ENCODE data around the gene PCNX3.
A peak's percentile ranks its signal among the peaks of the same experiment; 100 is the strongest.

Gene PCNX3

GRCh38 chr11:65574811-65575567 lies 40.6 kb upstream of the PCNX3 start:
- Histone ChIP-seq H3K4me1 (ENCODE audit: control insufficient read depth, insufficient read depth, low read length) (peaks cover 12% of the 10 kb centered on the region), H3K27ac (ENCODE audit: low read length) (no peak overlapping the region), H3K36me3 (ENCODE audit: control insufficient read depth, insufficient read depth, low read length) (peaks cover under 1% of the 10 kb centered on the region), H3K9me3 (ENCODE audit: control insufficient read depth, insufficient read depth, low read length) (no peaks in the 10 kb centered on the region), H3K27me3 (ENCODE audit: control insufficient read depth, insufficient read depth, low read length) (peaks cover 7% of the 10 kb centered on the region), H3K4me3 (ENCODE audit: low read length) (peak overlapping the region; percentile 43; the same call in 1 of the 2 replicates)
- WGBS (ENCODE audit: insufficient coverage, insufficient read length), result no CpG with 5 or more reads among the region's 28 CpGs
- no peak for DNase-seq (ENCODE audit: low read depth, low spot score)

DNA sequence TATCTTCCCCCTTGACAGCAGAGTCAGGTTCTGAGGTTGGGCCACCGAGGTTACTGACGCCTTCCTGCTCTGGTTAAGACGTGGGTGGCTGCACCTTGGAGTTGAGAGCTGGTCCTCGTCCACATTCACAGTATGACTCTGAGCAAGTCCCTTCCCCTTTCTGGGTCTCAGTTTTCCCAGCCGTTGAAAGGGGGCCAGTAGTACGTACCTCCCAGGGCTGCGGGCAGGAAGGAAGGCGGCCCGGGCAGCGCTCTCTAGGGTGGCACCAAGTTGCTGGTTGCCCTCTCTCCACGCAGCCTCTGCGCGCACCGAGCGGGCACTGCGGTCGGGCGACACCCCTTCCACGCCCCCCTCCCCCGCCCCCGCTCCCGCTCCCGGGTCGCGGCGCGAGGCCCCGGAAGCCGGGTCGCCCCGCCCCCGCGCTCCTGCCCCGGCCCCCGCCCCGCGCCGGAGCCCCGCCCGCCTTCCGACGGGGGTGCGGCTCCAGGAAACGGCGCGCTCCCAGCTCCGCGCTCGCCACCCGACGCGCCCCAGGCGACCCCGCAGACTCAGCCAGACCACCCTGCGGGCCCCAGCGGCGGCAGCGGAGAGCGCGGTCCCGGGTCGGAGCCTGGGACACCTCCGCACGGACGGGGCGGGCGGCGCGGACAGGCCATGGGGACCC lies 39.9 kb upstream of the PCNX3 start, which contains the start of gene EHBP1L1:
Gene EHBP1L1, plus strand, starts transcription at position 486 of the 664 bp plus-strand sequence. CDS start 250 bp downstream, outside the sequence.
- DNase-seq (ENCODE audit: low read depth, low spot score), result no peak
- H3K9me3 ChIP-seq (ENCODE audit: control insufficient read depth, insufficient read depth, low read length), result no peaks in the 10 kb centered on the region
- H3K27me3 ChIP-seq (ENCODE audit: control insufficient read depth, insufficient read depth, low read length), result peaks cover 7% of the 10 kb centered on the region
- peaks cover 12% of the 10 kb centered on the region for H3K4me1 ChIP-seq (ENCODE audit: control insufficient read depth, insufficient read depth, low read length)
- WGBS (ENCODE audit: insufficient coverage, insufficient read length), result no CpG with 5 or more reads among the region's 69 CpGs
- peaks cover 3% of the 10 kb centered on the region for H3K36me3 ChIP-seq (ENCODE audit: control insufficient read depth, insufficient read depth, low read length)
- no peak within 1 kb of the TSS for H3K27ac ChIP-seq (ENCODE audit: low read length)
- peak within 1 kb of the TSS; percentile 44; the same call in 1 of the 2 replicates for H3K4me3 ChIP-seq (ENCODE audit: low read length)

DNA sequence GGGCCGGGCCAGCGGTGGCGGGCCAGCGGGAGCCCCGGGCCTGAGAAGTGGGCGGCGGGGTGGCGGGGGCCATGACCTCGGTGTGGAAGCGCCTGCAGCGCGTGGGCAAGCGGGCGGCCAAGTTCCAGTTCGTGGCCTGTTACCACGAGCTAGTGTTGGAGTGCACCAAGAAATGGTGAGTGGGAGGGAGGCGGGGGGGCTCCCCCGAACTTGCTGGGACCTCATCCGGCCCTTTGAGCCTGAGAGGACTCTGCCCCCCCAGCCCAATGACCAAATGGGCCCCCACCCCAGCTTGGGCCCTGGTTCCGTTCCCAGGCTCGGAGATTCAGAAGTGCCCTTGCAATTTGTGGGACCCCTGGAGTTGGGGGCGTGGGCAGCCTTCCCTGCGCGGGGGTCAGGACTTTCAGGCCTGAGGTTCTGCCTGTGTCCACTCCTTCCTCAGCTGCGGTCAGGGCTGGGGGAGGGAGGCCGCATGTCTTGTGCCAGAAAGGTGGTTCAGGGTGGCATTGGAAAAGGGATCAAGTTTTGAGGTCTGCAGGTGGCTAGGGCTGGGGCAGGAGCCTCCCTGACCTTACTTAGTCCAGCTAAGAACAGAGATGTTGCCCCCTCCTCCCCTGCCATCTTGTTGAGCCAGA lies 39.2 kb upstream of the PCNX3 start:
- Histone ChIP-seq H3K4me1 (ENCODE audit: control insufficient read depth, insufficient read depth, low read length) (peaks cover 9% of the 10 kb centered on the region), H3K27ac (ENCODE audit: low read length) (no peak overlapping the region), H3K27me3 (ENCODE audit: control insufficient read depth, insufficient read depth, low read length) (peaks cover 7% of the 10 kb centered on the region), H3K4me3 (ENCODE audit: low read length) (peak overlapping the region; percentile 44; the same call in 1 of the 2 replicates), H3K9me3 (ENCODE audit: control insufficient read depth, insufficient read depth, low read length) (no peaks in the 10 kb centered on the region), H3K36me3 (ENCODE audit: control insufficient read depth, insufficient read depth, low read length) (peaks cover 3% of the 10 kb centered on the region)
- no CpG with 5 or more reads among the region's 26 CpGs for WGBS (ENCODE audit: insufficient coverage, insufficient read length)
- DNase-seq (ENCODE audit: low read depth, low spot score), result no peak

DNA sequence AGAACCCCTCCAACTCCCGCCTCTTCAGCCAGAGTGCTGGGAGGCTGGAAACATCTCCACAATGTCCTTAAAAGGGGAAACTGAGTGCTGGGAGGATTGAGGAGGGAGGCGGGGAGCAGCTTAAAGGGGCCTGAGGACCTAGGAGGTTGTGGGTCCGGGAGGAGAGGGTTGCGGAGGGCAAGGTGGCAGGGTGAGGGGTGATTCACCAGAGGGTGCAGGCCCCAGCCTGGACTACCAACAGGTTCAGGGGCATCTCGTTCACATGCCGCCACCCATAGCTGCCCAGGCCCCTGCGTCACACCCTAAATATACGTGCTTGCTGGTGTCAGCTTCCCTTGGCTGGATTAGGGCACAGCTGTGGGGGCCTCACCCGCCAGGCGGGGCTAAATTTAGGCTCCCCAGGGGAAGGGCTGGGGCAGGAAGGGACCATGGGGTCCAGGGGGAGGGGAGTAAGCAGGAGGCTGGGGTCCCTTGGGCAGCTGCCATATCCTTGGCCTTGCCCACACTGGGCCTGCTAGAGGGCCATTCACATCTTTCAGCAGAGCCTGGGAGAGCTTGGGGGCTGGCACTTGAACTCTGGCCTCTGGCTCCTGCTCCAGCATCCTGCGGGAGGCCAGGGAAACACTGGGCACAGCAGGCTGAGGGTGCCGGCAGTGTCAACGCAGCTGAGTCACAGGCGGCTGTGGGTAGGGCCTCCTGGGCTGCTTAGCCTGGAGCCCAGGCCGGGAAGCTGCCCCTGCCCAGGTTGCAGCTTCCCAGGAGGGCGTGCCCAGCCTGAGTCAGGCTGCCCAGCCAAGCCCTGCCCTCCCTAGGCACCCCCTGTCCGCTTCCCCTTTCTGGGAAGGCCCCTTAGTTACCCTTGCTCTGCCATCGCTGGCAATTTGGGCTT lies 38.5 kb upstream of the PCNX3 start:
- no peaks in the 10 kb centered on the region for H3K9me3 ChIP-seq (ENCODE audit: control insufficient read depth, insufficient read depth, low read length)
- no CpG with 5 or more reads among the region's 18 CpGs for WGBS (ENCODE audit: insufficient coverage, insufficient read length)
- peaks cover 3% of the 10 kb centered on the region for H3K36me3 ChIP-seq (ENCODE audit: control insufficient read depth, insufficient read depth, low read length)
- DNase-seq (ENCODE audit: low read depth, low spot score), result no peak
- H3K27ac ChIP-seq (ENCODE audit: low read length), result no peak overlapping the region
- H3K27me3 ChIP-seq (ENCODE audit: control insufficient read depth, insufficient read depth, low read length), result peaks cover 7% of the 10 kb centered on the region
- no peak overlapping the region for H3K4me3 ChIP-seq (ENCODE audit: low read length)
- H3K4me1 ChIP-seq (ENCODE audit: control insufficient read depth, insufficient read depth, low read length), result peaks cover 7% of the 10 kb centered on the region; the same call in 1 of the 2 replicates

DNA sequence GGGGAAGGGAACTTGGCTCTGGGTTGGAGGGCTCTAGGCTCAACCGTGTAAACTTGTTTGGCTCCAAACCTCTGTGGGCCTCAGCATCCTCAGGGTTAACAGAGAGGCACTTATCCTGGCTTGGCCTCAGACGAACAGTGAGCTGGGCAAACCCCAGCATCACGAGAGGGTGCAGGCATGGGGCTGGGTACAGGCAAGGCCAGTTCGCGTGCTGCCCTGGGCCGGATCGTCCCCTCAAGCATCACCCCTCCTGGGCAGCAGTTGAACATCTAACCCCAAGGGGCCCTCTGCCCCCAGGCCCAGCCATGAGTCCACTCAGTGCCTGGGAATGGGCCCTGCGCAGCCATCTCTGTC lies 37.8 kb upstream of the PCNX3 start:
- WGBS (ENCODE audit: insufficient coverage, insufficient read length), result no CpG with 5 or more reads among the region's 8 CpGs
- Histone ChIP-seq H3K27ac (ENCODE audit: low read length) (no peak overlapping the region), H3K4me3 (ENCODE audit: low read length) (no peak overlapping the region), H3K27me3 (ENCODE audit: control insufficient read depth, insufficient read depth, low read length) (peaks cover 7% of the 10 kb centered on the region), H3K9me3 (ENCODE audit: control insufficient read depth, insufficient read depth, low read length) (no peaks in the 10 kb centered on the region), H3K36me3 (ENCODE audit: control insufficient read depth, insufficient read depth, low read length) (peaks cover 3% of the 10 kb centered on the region), H3K4me1 (ENCODE audit: control insufficient read depth, insufficient read depth, low read length) (peaks cover 7% of the 10 kb centered on the region; the same call in 1 of the 2 replicates)
- DNase-seq (ENCODE audit: low read depth, low spot score), result no peak

DNA sequence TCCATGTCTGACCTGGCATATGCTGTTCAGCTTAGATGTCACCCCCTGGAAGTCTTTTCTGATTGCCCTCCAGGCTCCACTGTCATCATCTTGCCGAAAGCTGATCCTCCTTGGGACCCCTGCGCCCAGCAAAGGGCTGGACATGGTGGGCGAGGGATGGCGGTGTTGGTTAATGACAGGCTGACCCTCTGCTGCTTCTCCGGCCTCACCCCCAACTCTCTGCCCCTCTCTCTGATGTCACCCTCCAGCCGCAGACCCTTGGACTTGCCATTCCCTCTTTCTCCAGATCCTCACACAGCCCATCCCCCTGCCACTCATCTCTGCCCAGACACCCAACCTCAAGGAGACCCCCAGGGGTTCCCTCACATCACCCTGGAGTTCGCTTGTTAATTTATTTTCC lies 37.4 kb upstream of the PCNX3 start:
- peaks cover 3% of the 10 kb centered on the region for H3K36me3 ChIP-seq (ENCODE audit: control insufficient read depth, insufficient read depth, low read length)
- H3K4me1 ChIP-seq (ENCODE audit: control insufficient read depth, insufficient read depth, low read length), result peaks cover 7% of the 10 kb centered on the region; the same call in 1 of the 2 replicates
- H3K27me3 ChIP-seq (ENCODE audit: control insufficient read depth, insufficient read depth, low read length), result peaks cover 7% of the 10 kb centered on the region
- H3K27ac ChIP-seq (ENCODE audit: low read length), result no peak overlapping the region
- DNase-seq (ENCODE audit: low read depth, low spot score), result no peak
- no CpG with 5 or more reads among the region's 7 CpGs for WGBS (ENCODE audit: insufficient coverage, insufficient read length)
- H3K4me3 ChIP-seq (ENCODE audit: low read length), result no peak overlapping the region
- no peaks in the 10 kb centered on the region for H3K9me3 ChIP-seq (ENCODE audit: control insufficient read depth, insufficient read depth, low read length)

DNA sequence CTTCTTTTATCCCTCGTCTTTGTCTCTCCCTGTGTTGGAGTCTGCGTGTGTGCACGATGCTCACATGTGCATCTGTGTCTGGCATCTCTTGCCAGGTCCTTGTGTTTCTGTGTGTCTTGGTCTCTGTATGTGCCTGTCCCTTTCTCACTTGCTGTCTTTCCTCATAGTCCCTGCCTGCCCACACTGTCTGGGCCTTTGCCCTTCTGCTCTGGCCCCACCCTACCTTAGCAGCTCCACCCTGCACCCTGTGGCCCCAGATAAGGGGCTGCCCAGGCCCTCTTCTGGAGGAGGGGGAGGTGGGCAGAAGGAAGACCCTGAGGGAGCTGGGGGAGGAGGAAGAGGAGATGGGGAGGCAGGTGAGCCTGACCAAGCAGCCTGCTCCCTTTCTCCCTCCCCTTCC lies 36.9 kb upstream of the PCNX3 start:
- no peak overlapping the region for H3K27ac ChIP-seq (ENCODE audit: low read length)
- peaks cover 3% of the 10 kb centered on the region for H3K36me3 ChIP-seq (ENCODE audit: control insufficient read depth, insufficient read depth, low read length)
- peaks cover 7% of the 10 kb centered on the region for H3K27me3 ChIP-seq (ENCODE audit: control insufficient read depth, insufficient read depth, low read length)
- no peak for DNase-seq (ENCODE audit: low read depth, low spot score)
- H3K9me3 ChIP-seq (ENCODE audit: control insufficient read depth, insufficient read depth, low read length), result no peaks in the 10 kb centered on the region
- H3K4me3 ChIP-seq (ENCODE audit: low read length), result no peak overlapping the region
- H3K4me1 ChIP-seq (ENCODE audit: control insufficient read depth, insufficient read depth, low read length), result peaks cover 7% of the 10 kb centered on the region; the same call in 1 of the 2 replicates
- WGBS (ENCODE audit: insufficient coverage, insufficient read length), result no CpG with 5 or more reads among the region's 3 CpGs

DNA sequence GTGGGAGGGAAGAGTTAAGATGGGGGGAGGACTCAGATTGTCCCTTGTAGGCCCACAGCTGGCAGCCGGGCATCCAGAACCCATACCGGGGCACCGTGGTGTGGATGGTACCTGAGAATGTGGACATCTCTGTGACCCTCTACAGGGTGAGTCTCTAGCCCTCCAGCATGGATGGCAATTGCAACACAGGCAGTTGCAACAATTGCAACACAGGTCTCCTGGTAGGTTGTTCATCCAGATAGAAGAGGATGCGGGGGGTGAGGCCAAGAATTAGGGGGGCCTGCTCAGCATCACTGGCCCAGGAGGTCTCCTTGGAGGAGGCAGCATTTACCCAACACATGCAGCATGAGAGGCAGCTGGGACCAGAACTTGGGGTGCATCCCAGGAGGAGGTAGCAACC lies 36.3 kb upstream of the PCNX3 start:
- Histone ChIP-seq H3K4me3 (ENCODE audit: low read length) (no peak overlapping the region), H3K27ac (ENCODE audit: low read length) (no peak overlapping the region), H3K27me3 (ENCODE audit: control insufficient read depth, insufficient read depth, low read length) (peaks cover 12% of the 10 kb centered on the region), H3K9me3 (ENCODE audit: control insufficient read depth, insufficient read depth, low read length) (no peaks in the 10 kb centered on the region), H3K4me1 (ENCODE audit: control insufficient read depth, insufficient read depth, low read length) (peaks cover 5% of the 10 kb centered on the region; the same call in 1 of the 2 replicates), H3K36me3 (ENCODE audit: control insufficient read depth, insufficient read depth, low read length) (peaks cover 3% of the 10 kb centered on the region)
- no peak for DNase-seq (ENCODE audit: low read depth, low spot score)
- no CpG with 5 or more reads among the region's 4 CpGs for WGBS (ENCODE audit: insufficient coverage, insufficient read length)

GRCh38 chr11:65580031-65580692 lies 35.4 kb upstream of the PCNX3 start:
- peaks cover 4% of the 10 kb centered on the region; the same call in 1 of the 2 replicates for H3K4me1 ChIP-seq (ENCODE audit: control insufficient read depth, insufficient read depth, low read length)
- H3K9me3 ChIP-seq (ENCODE audit: control insufficient read depth, insufficient read depth, low read length), result no peaks in the 10 kb centered on the region
- peaks cover 3% of the 10 kb centered on the region for H3K36me3 ChIP-seq (ENCODE audit: control insufficient read depth, insufficient read depth, low read length)
- H3K4me3 ChIP-seq (ENCODE audit: low read length), result no peak overlapping the region
- H3K27ac ChIP-seq (ENCODE audit: low read length), result no peak overlapping the region
- H3K27me3 ChIP-seq (ENCODE audit: control insufficient read depth, insufficient read depth, low read length), result peaks cover 11% of the 10 kb centered on the region
- no peak for DNase-seq (ENCODE audit: low read depth, low spot score)
- WGBS (ENCODE audit: insufficient coverage, insufficient read length), result no CpG with 5 or more reads among the region's 19 CpGs
